HG03095 (cell line): ENCODE measurements around the gene GPR78.
"Not testable (repeated sequence)": the region's sequence is repeated elsewhere in the genome, so short reads cannot be mapped to it uniquely, and the experiment has no call there.

Source experiments
- ATAC-seq: cut with Tn5 transposase; IDR thresholded peaks from one replicate; pipeline ENCODE4 v1.9.1; 2021; ENCODE audit warnings: moderate library complexity; ENCODE audit not compliant: unreplicated experiment

GPR78 gene

DNA sequence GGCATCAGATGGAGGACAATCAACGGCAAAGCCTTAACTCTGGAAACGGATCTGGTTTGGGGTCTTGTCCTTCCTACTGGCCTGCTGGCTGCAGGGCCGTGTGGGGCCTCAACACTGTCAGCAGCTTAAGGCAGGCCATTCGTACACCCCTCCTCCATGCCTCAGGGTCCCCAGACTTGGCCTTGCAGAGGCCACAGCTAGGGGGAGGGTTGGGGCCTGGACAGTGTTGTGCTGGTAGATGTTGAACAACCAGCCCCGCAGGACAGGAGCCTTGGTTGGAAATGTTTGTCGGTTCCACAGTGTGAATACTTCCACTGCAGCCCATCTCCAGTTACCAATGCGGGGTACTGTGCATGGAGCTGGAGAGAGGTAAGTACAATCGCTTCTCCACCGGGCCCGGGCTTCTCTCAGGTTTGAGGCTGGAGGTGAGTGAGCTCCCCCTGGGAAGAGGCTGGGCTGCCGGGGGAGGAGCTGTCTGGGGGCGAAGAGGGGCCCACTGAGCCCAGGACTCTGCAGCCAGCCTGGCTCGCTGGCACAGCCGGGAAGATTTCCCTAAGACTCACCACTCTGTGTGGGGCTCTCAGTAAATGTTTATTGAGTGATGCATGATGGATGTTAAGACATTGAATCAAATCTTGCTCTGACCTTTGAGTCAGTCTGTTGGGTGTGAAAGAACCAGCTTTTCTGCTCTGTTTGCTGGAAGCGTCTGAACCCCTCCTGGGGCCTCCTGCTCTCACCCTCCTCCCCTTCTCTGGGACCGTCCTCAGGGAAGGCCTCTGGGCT is 19.7 kb upstream of the GPR78 start:
- ATAC-seq: no peak

DNA sequence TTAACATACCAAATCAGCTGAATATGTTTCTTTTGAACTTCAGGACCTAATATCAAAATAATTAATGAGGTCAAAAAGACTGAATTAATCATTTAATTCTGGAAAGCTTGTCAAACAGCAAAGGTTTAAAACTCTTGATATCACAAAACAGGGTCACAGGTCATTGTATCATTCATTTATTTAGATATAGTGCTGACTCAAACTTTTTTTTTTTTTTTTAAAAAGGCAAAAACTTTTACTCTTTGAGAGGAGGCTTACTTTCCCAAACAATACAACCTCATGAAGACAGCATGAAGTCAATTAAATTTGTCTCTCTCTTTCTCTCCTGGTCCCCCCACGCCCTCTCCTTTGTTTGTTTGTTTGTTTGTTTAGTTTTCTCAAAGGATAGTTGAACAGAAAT is 15.6 kb upstream of the GPR78 start:
- no peak for ATAC-seq

DNA sequence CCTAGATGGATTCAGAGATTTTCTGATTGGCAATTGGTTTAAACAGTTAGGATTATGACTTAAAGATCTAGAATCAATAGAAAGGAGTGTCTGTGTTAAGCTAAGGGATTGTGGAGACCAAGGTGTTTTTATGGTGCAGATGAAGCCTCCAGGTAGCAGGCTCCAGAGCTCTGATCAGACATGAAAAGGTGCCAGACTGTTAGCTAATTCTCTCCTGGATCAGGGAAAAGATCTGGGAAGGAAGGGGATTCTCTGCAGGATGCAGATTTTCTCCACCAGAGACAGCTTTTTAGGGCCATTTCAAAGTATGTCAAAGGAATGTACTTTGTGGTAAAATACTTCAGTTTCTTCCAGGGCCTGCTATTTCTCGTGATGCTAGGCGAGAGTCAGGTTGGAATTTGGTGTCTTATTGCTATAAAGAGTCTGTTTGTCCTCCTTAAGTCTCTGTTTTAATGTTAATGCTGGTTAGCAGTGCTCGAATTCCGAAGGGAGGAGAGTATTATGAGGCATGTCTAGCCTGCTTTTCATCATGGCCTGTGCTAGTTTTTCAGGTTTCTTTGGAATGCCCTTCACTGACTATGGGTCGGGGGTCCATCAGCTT is 12.0 kb upstream of the GPR78 start:
- no peak for ATAC-seq

DNA sequence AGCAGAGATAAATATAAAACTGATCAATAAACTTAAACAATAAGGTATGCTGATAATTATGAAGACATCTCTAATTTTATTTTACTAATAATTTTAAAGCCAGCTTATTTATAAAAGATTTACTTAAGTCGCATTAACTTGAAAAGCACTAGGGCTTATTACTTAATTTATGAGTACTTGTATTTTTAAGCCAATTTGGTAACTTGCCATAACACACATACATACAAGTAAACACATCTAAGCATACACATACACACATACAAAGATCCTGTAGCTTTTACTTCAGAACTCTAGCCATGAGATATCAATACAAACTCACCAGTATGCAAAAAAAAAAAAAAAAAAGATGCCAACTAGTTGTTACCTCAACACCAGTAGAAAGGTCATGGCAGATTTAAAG is 10.0 kb upstream of the GPR78 start:
- ATAC-seq: no peak

DNA sequence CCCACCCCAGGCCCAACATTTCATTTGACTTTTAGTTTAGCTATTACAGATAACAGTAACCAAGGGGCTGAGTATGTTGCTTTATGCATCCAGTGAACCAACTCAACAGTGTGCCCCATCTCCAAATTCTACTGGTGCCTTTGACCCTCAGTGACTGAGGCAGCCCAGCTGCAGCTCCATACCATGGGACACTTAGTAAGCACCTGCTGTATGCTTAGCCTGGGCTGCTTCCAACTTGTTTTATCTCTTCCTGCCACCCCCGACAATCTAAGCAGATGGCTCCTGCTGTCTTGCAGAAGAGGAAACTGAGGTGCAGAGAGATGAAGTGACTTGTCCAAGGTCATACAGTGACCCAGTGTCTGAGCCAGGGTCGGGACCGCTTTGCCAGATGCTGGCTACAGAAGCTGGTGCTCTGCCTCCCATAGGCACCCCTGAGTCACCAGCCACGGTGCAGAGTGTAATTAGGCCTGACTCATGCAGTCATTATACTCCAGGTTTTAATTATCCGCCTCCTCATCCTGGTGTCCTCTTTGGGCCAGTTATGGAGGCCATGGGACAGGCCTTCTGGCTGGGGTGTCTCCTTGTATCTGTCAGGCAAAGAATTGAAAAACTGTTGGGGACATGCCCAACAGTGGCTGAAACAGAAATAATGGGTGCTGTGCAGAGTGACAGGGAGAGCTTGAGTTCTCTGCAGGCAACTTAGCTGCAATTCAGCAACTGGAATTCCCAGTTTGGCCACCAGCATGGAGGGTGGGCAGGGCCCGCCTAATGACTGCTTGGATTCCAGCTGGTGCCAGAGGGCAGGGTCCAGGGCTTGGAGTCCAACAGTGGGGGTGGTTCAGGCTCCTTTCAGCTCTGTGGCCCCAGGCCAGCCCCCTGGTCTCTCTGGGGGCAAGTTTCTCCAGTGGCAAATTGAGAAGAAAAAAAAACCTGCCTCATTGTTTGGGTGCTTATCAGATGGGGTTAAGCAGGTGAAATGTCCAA is 8.2 kb upstream of the GPR78 start:
- ATAC-seq: no peak

DNA sequence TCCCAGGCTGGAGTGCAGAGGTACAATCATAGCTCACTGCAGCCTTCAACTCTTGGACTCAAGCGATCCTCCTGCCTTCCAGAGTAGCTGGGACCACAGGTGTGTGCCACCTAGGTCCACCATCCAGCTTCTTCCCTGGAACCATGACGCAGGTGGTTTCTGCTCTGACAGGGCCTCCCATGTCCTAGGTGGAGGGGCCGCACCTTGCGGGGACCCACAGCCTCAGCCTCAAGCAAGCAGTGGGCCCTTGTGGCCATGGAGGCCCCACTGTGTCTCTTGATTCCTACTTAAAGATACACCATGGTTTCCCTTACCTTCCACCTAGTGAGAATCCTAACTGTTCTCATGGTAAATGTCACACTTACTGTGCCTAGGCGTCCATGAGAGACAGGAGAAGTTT is 6.9 kb upstream of the GPR78 start:
- no peak for ATAC-seq

DNA sequence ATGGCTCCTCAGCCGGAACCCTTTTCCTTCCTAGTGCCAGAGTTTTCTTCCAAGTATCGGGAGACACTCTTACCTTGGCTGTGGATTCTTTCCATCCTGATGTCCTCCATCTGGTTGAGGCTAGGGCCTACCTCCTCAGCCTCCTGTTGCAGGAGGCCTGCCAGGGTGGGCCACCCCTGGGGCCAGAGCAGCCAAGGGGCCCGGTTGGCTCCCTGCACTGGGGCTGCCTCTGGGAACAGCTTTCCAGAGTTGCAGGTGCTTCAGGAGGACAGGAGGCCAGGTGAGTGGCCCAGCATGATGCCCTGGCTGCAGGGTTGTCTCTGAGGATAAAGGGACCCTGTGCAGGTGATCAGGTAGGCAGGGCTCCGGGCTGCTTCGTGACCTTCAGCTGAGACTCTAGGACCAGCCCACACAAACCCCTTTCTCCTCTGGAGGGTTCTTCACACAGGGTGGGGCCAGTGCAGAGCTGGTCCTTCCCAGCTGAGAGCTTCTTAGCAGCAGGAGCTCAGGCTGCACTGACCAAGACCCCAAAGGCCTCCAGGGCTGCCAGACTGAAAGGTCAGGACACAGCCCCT is 5.3 kb upstream of the GPR78 start:
- no peak for ATAC-seq

DNA sequence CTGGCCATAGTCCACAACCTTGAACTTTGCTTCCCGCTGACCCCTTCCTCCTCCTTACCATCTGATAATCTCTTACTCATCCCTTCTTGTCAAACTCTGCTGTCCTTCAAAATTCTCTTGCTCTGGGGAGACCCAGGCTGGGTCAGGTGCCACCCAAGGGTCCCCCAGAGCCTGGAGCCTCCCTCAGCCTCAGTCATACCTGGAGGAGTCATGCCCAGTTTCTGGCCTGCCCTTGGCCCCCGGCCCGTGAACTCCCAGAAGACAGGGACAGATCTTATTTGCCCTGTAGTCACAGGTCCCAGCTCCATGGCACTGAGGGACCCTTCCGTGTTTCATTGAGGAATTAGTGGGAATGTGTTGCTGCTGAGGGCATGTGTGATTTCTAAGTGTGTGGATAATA is 4.7 kb upstream of the GPR78 start:
- no peak for ATAC-seq

DNA sequence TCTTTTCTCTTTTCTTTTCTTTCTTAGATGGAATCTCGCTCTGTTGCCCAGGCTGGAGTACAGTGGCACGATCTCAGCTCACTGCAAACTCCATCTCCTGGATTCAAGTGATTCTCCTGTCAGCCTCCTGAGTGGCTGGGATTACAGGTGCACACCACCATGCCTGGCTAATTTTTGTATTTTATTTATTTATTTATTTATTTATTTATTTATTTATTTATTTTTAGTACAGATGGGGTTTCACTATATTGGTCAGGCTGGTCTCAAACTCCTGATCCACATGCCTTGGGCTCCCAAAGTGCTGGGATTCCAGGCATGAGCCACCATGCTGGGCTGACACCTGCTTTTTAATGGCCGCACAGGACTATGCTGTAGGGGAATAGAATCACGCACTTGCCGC is 3.6 kb upstream of the GPR78 start:
- not testable (repeated sequence) for ATAC-seq

DNA sequence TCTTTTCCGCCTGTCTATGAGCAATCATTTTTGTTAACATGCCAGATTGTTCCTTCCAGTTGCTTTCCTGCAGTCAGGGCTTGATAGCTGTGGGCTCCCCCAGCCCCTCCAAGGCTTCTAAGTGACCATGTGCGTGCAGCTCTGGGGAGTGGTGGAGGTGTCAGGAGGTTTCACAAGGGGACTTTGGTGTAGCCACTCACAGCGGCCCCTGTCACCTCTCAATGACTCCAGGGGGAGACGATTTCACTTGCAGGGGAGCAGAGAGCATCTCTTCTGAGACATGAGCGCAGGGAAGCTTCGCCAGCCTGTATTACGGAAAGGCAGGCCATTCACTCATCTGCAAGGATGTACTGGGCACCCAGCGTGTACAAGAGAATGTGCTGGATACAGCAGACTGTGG is 3.1 kb upstream of the GPR78 start:
- no peak for ATAC-seq

DNA sequence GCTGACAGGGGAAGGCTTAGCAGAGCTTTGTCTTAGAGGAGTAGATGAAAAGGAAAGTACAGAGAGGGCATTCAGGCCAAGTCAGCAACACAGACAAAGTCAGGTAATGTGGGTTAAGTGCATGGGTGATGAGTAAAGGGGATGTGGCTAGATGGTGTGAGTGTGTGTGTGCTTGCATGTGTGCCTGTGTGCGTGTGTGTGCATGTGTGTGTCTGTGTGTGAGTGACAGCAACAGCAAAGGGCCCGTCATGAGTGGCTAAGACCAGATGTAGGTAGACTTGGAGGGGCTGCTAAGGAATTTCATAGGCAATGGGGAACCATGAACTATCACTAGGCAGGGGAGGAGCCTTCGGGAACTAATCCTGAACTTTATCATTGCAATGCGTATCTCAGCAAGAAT is 2.2 kb upstream of the GPR78 start:
- ATAC-seq: no peak

DNA sequence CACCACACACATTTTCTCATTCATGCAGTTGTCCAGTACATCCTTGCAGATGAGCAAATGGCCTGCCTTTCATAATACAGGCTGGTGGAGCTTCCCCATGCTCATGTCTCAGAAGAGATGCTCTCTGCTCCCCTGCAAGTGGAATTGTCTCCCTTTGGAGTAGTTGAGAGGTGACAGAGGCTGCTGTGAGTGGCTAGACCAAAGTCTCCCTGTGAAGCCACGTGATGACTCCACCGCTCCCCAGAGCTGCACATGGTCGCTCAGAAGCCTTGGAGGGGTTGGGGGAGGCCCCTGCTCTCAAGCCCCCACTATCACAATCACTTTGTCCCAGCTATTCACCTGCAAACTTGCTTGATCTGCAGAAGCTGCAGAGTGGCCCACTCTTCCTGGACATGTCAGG is 1.5 kb upstream of the GPR78 start:
- no peak for ATAC-seq

DNA sequence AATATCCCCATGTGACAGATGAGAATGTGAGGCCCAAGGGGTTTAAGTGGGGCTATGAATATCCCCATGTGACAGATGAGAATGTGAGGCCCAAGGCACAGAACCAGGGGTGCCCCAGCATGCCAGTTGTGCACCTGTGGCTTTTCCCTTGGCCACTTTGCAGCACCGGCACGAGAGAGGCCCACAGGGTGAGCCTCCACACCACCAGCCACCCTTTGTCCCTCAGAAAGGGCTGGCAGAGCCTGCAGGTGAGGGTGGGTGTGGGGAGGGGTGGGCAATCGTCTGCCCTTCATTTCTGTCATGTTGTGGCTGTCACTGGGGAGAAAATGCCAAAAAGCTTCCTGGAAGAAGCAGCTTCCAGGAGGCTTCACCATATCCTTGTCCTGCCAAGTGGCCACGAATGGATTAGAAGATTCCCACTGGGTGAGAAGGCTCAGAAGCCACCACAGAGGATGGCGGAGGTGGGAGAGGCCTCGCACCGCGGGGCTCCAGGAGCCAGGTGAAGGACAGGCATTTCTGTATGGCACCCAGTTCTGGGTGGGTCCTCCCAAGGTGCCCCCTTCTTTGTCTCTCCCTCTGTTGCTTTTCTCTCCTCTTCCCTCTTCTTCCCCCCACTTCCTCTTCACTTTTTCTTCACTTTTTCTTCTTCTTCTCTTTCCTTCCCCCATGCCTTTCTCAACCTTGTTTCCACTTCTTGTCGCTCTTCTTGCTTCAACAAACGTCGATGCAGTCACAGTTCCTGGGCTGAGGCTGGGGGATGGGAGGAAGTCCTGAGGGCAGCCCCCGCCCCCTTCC is 469 bp upstream of the GPR78 start:
- no peak for ATAC-seq

DNA sequence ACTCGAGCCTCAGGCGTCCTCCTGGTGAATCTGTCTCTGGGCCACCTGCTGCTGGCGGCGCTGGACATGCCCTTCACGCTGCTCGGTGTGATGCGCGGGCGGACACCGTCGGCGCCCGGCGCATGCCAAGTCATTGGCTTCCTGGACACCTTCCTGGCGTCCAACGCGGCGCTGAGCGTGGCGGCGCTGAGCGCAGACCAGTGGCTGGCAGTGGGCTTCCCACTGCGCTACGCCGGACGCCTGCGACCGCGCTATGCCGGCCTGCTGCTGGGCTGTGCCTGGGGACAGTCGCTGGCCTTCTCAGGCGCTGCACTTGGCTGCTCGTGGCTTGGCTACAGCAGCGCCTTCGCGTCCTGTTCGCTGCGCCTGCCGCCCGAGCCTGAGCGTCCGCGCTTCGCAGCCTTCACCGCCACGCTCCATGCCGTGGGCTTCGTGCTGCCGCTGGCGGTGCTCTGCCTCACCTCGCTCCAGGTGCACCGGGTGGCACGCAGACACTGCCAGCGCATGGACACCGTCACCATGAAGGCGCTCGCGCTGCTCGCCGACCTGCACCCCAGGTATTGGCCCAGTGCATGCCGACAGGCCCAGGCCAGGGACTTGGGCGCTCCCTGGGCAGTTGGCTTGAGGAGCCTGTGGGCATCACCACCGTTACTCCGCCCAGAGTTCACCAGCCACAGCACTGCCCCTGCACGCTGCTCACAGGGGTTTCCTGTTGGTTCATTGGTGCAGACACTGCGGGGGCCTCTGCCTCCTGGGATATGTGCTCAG is 1.1 kb downstream of the GPR78 start:
- no peak for ATAC-seq

DNA sequence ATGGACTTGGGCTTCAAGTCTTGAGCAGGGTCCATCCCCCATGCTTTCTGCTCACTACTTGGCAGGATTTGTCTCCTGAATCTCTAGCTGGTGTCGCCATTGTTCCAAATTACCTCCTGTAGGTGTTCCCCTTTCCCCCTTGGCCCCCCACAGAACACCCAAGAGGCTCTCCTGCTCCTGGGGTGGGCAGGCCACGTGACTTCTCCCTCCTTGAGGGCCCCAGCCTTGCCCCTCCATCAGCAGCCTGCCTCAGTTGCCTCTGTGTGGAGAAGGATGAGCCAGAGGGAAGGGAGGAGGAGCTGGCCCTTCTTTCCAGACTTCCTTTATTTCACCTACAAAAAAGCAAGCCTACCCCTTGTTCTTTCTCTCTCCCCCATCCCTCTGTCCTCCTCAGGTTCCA is 1.8 kb downstream of the GPR78 start:
- no peak for ATAC-seq

DNA sequence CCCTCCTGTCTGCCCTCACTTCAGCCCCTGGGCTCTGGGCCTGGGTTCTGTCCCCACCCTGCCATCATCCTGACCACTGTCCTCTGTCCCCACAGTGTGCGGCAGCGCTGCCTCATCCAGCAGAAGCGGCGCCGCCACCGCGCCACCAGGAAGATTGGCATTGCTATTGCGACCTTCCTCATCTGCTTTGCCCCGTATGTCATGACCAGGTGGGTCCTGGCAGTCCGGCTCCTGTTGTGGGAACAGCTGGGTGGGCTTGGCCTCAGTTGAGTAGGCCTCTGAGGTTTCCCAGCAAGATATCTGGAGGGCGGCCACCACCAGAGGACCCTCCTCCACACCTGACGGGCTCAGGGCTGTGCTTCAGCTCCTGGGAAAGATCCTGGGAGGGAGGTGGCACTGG is 2.2 kb downstream of the GPR78 start:
- no peak for ATAC-seq

DNA sequence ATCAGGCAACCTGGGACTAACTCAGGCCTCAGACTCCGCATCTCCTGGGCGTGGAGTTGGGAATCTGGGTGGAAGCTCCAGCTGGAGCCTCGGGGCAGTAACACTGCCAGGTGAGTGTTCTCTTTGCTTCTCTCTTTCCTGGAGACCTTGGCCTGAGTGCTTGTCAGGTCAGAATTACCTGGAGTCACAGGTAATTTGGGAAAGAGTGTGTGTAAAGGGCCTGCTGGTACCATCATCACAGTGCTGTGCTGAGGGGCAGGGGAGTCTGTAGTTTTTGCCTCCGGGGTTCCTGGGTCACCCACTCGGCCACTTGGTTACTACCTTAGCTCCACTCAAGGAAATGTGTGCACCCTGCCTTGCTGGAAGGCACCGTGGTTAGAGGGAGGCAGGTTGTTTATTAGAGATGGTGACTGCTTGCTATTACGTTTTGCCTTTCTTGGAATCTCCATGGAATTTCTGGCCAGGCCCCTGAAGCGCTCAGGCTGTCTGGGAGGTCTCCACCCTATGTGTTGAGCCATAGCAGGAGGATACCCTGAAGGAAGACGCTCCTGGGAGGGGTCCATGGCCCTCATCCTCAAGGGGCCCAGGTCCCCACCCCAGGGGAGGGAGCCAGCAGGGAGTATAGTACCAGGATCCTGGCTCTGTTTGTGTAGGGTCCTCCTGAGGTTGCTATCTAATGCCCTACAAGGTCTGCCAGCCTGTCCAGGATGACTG is 2.9 kb downstream of the GPR78 start:
- no peak for ATAC-seq

DNA sequence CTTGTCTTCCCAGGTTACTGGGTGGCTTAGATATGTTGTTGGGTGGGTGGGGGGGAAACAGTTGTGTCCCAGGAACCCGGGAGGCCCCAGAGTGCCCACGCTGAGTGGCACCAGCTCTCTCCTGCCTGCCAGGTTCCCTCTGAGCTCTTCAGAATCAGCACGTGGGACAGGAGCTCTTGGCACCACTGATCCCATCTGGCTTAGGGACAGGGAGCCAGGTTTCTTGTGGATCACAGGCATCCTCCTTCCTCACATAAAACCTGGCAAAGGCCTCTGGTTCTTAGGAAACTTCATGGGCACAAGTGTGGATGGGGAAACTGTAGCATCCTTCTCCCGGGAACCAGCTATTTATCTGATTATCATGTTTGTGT is 3.4 kb downstream of the GPR78 start:
- ATAC-seq: no peak

DNA sequence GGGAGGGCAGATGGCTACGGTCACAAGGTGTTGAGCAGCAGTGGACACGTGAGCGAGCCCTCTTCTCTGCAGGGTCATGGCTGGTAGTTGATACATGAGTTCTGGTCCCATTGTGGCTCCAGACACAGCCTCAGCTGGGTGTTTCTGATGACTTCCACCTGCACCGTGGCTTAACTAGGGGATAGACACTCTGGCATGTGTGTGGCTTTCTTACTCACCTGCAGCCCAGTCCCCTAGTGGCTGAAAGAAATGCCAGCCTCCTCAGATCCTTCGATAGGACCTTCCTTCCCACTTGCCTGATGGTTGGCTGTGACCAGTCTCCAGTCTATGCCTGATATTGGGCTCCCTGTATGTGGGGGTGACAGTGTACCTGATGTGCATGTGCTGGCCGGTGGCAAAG is 5.0 kb downstream of the GPR78 start:
- ATAC-seq: no peak
